GM21528 (cell line): ENCODE measurements around the gene RPL10A.
"Not testable (repeated sequence)": the region's sequence is repeated elsewhere in the genome, so short reads cannot be mapped to it uniquely, and the experiment has no call there.

ENCODE experiments used
- ATAC-seq: cut with Tn5 transposase; IDR thresholded peaks from one replicate; pipeline ENCODE4 v1.9.1; 2021; ENCODE audit warnings: mild to moderate bottlenecking, moderate library complexity; ENCODE audit not compliant: unreplicated experiment, low FRiP score

RPL10A gene

DNA sequence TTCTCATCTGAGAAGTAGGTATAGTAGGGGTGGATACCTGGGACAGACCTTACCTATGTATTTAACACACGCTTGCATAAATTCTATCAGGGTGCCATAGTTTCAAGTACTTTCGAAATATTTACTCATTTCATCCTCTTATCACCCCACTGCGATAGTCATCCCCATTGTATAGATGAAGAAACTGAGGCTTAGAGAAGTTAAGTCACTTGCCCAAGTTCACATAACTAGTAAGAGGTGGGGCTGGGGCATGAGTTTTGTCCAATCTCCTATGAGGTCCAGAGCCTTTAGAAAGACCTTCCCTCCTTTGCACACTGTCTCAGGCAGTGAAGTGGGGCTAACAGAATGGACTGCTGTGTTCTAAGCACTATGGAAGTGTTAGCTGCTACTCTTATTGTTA lies 38.3 kb downstream of the RPL10A start:
- ATAC-seq = no peak

DNA sequence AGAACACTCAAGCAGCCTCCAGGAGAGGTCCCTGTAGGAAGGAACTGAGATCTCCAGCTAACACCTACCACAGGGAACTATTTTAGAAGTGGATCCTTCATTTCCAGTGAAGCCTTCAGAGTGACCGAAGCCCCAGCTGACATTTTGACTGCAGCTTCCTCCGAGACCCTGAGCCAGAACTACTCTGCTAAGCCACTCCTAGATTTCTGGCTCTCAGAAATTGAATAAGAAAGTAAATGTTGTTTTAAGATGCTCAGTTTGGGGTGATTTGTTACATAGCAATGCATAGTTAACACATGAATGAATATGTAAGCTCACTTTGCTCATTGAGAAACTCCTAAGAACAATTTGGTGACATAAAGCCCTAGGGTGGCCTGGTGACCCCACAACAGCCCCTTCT lies 39.0 kb downstream of the RPL10A start:
- no peak for ATAC-seq

DNA sequence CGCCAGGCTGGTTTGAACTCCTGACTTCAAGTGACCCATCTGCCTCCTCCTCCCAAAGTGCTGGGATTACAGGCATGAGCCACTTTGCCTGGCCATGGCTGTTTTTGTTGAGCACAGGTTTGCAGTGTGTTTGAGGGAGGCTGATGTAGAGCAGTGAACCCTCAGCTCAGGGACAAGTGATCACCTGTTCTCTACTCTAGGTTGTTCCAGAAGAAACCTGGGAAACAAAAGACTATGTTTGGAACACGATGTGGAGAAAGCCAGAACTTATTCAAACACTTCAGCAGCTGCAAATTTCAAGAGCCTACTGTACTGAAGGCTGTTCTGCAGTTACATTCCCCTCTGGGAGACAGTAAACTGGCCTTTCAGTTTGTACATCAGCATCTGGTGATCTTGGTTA lies 39.8 kb downstream of the RPL10A start:
- ATAC-seq = no peak

DNA sequence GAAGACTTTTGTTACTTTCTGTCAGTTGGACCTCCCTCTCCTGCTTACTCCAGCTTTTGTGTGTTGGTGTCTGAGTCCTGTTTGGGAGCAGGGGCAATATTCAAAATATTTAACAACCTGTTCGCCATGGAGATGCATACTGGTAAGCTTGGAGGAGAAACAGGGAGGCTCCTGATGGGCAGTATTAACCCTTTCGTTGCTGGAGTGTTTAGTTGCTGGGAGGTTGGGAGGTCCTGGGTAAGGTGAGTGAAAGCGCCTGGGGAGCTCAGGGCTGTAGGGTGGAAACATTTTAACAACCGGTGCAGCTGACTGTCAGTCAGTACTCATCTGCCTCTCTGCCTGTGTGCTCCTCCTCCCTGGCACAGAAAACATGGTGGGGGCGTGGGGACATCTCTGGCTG lies 40.3 kb downstream of the RPL10A start:
- ATAC-seq = no peak

DNA sequence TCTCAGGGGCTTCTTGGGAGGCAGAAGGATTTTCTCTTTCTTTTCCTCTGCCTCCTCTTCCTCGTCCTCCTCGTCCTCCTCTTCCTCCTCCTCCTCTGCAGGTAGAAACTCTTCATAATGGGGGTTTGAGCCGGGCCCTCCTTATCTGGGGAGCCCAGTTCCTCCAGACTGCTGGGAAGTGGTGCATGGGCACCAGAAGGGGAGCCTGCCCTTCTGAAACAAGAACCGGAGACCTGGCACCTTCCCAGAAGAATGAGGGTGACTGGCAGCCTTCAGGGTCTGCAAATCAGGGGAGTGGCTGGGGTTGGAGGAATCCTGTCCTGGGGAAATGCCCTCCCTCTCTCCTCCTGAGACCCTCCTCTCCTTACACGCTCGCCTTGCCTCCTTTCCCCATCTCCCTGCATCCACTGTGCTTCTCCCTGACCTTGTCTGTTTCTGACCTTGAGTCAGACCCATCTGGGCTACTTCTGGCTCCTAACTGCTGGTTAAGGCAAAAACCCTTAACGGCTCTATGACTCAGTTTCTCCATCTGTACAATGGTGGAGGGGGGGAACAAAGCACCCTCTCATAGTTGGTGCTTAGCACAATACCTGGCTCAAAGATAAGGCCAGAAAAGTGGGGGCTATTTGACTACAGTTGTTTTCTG lies 42.8 kb downstream of the RPL10A start:
- no peak for ATAC-seq

DNA sequence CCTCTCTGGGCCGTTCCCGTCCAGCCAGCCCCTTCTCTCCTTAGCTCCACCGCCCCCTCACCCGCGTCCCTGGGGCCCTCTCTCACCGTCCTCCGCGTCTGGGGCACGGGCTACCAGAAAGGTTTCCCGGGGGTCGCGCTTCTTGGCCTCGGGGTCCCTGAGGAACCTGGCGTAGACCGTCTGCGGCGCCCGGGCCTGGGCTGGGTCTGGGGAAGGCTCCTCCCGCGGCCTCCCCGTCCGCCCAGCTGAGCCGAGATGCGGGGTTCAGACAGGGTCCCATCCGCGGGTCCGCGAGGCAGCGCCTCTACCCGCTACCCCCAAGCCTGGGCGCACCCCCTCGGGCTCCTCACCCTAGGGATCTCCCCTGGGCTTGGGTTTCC lies 43.4 kb downstream of the RPL10A start:
- no peak for ATAC-seq

DNA sequence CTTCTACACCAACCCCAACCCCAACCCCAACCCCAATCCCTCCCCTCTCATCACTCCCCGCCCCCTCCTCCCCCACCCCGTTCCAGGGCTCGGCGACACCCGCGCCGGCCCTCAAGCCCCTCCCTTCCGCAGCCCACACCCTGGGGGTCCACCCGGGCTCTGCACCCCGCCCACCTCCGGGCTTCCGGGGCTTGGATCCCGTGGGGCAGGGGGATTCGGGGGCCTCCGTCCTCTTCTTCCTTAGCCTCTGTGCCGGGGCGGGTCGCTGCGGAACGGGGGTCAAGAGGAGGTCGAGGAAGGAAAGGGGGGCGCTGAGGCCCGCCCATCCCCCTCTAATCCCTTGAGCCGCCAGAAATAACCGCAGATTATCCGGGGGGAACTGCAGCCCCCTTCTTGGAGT lies 43.8 kb downstream of the RPL10A start:
- ATAC-seq = no peak

DNA sequence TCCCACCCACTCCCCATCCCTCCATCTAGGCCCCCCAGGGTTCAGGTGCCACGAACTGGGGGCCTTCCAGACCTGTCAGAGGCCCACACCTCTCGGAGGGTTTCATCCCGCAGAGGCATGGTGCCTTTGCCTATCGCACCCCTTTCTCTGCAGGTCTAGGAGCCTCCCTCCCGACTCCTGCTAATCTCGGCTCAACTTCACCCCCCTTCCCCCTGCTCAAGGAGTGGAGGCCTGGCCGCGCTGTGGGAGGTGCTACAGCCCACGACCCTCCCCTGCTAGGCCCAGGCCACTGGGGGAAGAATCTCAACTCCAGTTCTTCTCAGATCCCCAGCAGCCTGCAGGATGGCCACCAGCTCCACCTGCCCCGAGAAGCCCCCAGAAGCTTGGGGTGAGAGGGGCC lies 44.5 kb downstream of the RPL10A start, which contains the start of gene TULP1:
Gene TULP1, minus strand, starts transcription at position 157 of the 400 bp plus-strand sequence. Its CDS starts 38 bp downstream, at position 119.
- no peak for ATAC-seq

DNA sequence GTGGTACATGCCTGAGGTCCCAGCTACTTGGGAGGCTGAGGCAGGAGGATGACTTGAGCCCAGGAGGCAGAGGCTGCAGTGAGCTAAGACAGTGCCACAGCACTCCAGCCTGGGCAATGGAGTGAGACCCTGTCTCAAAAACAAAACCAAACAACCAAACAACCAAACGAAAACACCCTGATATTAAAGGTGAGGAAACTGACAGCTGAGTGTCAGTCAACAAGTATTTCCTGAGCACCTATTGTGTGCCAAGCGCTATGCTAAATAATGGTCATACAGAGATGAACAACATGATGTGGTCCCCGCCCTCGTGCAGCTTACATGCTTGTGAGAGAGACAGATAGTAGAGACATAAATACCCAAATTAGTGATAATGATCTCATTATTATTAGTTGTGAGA lies 46.4 kb downstream of the RPL10A start:
- no peak for ATAC-seq

DNA sequence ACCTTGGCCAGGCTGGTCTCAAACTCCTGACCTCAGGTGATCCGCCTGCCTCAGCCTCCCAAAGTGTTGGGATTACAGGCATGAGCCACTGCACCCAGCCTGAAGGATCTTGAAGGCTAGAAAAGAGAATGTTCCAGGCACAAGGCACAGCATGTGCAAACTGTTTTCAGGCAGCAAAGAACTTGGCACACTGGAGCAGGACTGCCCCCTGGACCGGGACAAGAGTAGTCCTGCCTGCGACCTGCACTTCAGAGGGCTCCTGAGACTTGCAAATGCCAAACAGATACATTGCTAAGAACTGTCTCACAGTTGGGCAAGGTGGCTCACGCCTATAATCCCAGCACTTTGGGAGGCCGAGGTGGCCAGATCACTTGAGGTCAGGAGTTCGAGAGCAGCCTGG lies 47.7 kb downstream of the RPL10A start:
- not testable (repeated sequence) for ATAC-seq

DNA sequence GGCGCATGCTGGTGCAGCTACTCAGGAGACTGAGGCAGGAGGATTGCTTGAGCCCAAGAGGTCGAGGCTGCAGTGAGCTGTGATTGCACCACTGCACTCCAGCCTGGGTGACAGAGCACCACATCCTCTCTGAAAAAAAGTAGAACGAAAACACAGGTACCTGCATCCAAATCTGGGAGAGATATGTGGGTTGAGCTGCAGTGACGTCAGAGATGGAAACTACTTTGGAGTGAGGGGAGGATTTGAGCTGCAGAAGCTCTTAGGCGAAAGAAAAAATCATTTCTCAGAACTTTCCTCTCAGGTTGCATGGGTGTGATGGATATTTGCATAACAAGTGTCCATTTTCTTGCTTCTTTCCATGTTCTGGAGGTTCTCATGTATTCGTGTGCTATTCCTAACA lies 48.5 kb downstream of the RPL10A start:
- ATAC-seq = no peak

DNA sequence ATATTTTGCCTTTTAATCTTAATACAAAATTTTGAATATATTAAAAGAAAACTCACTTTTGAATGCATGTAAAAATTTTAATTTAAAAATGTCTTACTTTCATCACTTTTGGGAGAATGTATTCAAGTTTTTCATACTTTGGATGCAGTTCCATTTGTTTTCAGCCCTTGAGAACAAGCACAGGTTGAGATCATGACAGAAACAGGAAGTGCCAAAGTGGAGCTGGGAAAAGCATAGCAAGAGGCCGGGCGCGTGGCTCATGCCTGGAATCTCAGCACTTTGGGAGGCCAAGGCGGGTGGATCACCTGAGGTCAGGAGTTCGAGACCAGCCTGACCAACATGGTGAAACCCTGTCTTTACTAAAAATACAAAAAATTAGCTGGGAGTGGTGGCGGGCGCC lies 49.8 kb downstream of the RPL10A start:
- ATAC-seq = not testable (repeated sequence)

DNA sequence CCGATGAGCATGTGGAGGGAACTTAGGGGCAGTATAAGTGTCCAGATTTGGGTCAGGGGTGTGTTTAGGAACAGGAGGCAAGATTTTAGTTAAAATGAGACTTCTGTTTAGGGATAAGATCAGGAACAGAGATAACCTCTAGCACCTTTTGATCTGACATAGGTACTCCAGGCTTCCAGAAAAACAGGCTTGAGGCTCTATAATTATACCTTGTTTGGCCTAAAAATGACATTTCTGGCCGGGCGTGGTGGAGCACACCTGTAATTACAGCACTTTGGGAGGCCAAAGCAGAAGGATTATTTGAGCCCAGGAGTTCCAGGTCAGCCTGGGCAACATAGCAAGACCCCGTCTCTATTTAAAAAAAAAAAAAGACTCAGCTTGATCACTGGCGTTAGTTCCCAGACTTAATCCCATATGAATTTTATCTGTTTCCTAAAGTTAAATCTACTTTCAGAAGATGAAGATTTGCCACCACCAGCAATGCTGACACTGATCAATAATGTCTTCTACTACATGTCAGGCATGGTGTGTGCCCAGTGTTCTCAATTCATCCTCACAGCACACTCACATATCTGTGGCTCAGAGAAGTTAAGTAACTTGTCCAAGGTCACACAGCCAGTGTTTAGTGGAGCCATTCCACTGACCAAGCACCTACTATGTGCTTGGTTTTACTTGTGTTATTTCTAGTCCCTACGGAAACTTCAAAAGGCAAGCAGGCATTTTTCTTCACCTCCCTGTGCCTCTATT lies 50.5 kb downstream of the RPL10A start:
- no peak for ATAC-seq

DNA sequence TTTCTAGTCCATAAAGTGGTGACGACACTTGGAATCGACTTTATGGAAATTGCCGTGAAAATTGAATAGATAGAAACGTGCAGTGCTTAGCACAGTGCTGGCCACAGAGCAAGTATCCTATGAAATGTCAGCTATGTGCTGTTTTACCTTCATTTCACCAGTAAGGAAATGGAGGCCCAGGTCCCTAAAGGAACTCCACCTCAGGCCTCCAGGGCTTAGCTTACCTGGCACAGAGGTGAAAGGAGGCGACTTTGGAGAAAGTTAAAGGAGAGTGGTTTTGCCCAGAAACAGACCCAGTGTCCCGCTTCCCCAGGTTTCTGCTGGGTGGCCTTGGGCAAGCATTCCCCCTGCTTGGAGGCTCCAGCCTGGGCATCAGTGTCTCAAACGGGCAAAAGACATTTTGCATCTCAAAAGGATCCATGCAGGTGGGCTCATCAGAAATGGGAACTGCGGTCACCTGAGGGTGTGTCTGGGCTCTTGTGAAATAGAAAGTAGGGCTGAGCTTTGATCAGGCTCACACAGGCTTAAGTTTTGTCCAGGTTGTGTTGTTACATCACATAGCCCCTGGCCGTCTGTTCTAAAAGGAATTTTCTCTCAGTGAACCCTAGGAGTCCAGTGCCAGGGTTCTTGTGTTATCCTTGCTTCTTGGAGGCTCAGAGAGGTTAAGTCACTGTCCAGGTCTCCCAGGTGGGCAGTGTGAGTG lies 51.3 kb downstream of the RPL10A start:
- no peak for ATAC-seq
